ENCODE results near the gene TMEM52B.
"Not testable (repeated sequence)": the region's sequence is repeated elsewhere in the genome, so short reads cannot be mapped to it uniquely, and the experiment has no call there.

The TMEM52B gene

DNA sequence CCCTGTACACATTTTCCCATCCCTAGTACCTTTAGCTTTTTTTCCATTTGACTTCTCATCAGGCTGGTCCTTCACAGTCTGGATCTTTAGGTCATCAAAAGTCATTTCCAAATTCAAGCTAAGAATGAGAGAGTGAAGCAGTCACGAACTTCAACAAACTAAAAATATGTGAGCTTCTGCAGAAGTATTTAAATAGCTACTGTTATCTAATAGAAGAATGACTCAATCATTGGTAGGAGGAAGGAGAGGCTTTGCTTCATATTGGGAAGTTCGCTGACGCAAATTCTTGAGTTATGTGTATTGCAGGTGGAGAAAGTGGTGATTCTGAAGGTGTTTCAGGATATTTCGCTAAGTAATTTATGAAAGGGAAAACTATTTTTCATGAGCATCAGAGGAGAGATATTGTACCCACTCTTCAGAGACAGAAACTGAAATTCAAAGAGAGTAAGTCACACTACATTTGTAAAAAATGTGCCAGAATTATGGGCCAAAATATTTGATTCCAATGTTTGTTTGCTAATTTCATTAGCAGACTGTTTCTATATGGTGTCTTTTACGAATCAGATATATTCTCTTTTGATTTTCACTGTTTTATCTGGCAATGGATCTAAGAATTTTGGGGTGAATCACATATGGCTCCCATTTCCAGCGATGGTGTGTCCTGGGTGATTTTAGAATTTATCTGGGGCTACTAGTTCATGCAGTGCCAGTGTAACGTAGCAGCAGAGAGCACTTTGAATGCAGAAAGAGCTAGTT lies 6.7 kb upstream of the TMEM52B start, which contains the start of gene OLR1:
TSS of gene OLR1 (minus strand) at position 160 of the 756 bp plus-strand sequence. CDS start at position 105, 55 bp downstream.
- DNase-seq = no peak

DNA sequence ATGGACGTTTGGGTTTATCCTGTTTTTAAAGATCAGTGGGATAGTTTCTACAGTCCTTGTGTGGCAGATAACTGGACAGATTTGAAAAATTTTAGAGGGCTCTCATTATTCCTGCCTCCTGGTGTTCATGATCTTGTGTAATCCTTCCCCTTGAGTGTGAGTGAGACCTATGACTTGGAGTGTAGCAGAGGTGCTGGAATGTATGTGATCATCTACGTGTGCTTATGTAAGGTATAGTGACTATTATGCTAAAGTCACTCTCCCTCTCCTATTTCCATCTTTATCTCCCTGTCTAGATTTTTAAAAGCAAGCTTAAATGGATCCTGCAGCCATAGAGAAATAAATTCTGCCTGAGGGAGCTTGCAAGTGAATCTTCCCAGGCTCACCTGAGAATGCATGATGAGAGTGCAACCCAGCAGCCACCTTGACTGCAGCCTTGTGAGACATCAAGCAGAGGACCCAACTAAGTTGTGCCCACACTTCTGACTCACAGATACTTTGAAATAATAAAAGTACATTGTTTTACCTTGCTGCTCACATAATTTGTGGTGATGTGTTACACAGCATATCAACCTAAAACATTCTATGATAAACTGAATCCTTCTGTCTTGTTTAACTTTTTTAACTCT lies 3.7 kb upstream of the TMEM52B start:
- DNase-seq = no peak

GRCh38 chr12:10175846-10176636 lies 2.8 kb upstream of the TMEM52B start:
- DNase-seq = no peak

GRCh38 chr12:10179776-10180181 lies 947 bp downstream of the TMEM52B start:
- no peak for DNase-seq

DNA sequence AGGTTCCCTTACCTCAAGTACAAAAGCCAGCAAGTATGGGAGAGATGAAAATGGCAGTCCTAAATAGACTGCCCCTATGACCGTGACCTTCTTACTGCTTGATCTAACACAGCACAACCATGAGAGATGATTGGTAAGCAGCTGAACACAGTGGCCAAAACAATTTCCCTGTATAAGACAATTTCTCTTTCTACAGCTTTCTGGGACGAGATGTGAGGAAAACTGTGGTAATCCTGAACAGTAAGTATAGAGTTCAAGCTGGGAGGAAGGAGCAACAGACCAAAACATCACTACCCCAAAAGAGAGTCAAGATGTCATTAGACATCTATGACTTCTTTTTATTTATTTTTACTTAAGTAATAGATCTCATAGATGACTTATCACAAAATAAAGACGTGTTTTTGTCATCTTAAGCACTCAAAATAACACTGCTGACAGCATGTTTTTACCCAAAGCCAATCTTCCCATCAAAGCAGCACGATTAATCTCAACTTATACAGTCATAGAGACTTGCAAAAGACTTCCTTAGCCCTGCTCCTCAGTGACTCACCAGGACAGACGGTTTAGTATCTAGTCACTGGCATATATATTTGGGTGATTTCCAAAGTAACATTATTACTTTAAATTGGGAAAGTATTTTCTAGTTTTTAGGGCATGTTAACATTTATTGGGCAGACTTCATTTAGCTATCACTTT lies 3.7 kb downstream of the TMEM52B start:
- no peak for DNase-seq

- DNase-seq = no peak
These were observed 5.5 kb downstream of the TMEM52B start for GRCh38 chr12:10184261-10184843.

DNA sequence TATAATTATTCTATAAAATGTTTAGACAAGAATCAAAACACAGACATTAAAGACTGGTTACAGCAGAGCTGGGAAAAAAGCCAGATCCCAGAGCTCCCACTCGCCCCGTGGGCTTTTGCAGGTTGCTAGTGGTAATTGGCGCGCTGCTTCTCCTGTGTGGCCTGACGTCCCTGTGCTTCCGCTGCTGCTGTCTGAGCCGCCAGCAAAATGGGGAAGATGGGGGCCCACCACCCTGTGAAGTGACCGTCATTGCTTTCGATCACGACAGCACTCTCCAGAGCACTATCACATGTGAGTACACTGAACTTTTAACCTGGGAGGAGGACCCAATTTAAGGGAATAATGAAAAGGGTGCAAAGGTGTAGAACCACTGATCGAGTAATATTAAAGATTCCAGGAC lies 7.5 kb downstream of the TMEM52B start:
- DNase-seq = no peak

DNA sequence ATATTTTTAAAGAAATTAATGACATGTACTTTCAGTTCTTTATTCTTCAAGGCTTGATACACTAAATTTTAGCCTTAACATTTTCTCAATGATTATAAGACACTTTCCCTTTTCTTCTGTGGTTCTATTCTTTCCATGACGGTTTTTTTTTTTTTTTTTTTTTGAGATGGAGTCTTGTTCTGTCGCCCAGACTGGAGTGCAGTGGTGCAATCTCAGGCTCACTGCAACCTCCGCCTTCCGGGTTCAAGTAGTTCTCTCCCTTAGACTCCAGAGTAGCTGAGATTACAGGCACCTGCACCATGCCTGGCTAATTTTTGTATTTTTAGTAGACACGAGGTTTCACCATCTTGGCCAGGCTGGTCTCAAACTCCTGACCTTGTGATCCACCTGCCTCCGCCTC lies 8.1 kb downstream of the TMEM52B start:
- not testable (repeated sequence) for DNase-seq

DNA sequence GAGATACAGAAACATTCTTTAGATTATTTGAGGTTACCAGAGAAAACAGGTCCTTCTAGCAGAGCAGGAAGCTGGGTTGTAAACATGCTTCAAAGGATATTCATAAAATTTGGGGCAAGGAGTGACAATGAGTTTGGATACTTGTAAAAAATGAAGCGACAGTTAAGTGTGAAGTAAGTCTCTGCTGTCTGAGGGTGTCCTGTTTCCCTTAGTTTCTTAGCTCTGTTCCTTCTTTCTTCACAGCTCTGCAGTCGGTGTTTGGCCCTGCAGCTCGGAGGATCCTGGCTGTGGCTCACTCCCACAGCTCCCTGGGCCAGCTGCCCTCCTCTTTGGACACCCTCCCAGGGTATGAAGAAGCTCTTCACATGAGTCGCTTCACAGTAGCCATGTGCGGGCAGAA lies 10.8 kb downstream of the TMEM52B start:
- no peak for DNase-seq

GRCh38 chr12:10190558-10191388 lies 11.9 kb downstream of the TMEM52B start:
- peak; percentile 49 for DNase-seq

GRCh38 chr12:10191865-10192264 lies 13.0 kb downstream of the TMEM52B start:
- DNase-seq = no peak

GRCh38 chr12:10194160-10194670 lies 15.4 kb downstream of the TMEM52B start:
- DNase-seq = no peak

DNA sequence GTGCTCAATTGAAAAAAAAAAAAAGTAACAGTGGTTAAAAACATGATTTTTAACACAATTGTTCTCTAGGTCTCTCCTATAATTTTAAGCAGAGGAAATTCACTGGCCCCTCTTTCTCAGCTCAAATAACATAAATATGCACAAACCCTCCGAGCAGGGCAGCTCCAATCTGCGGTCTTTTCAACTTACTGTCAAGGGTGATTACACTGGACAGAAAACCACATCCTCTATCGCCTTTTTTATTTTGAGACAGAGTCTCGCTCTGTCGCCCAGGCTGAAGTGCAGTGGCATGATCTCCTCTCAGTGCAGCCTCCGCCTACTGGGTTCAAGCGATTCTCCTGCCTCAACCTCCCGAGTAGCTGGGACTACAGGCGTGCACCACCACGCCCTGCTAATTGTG lies 17.4 kb downstream of the TMEM52B start:
- no peak for DNase-seq

GRCh38 chr12:10197879-10198278 lies 19.0 kb downstream of the TMEM52B start:
- DNase-seq = no peak

DNA sequence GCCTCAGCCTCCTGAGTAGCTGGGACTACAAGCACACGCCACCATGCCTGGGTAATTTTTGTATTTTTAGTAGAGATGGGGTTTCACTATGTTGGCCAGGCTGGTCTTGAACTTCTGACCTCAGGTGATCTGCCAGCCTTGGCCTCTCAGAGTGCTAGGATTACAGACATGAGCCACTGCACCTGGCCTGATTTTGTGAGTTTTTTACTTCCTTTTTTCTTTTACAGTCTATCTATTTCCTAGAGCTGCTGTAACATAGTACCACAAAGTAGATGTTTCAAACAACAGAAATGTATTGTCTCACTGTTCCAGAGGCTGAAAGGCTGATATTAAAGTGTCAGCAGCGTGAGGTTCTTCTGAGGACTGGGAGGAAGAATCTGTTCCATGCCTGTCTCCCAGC lies 25.7 kb downstream of the TMEM52B start:
- DNase-seq = not testable (repeated sequence)

DNA sequence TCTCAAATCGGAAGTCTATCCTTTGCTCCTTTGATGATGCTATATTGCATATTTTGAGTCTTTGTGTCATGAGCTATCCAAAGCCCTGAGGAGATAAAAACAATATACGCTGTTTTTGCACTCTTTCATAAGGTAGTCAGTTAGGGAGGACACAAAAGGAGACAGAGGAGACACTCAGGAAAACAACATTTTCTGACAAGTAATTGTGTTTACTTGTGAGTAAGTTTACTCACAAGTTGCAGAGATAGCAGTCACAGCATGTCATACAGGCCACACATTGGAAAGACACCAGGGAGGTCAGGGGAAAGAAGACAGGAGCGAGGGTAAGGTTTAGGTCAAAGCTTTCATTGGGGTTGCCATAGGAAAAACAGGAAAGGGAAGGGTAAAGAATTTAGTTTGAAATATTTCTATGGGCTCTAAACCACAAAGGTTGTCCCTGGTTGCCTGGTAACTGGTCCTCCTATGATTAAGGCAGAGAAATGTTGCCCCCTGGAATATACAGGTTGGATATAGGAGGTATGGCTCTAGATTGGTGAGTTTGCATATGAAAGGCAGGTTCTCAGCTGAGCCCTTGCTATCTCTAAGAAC lies 26.5 kb downstream of the TMEM52B start:
- DNase-seq = no peak

DNA sequence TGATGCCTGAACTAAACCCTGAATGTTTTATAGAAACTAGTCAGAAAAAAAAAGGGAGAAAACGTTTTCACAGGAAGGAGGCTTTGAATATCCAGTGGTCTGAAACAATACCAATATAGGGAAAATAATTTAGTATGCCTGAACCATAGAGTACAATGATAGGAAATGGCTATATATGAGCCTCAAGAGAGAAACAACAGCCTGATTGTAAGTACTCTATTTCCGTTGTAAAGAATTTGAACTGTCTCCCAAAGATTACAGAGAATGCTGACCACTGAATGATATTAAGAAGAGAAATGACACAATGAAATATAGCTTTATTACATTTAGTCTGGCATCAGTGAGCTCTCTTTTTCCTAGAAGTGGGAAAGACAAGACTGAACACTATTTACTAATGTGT lies 28.3 kb downstream of the TMEM52B start:
- DNase-seq = no peak

- DNase-seq = no peak
These were observed 31.4 kb downstream of the TMEM52B start for GRCh38 chr12:10210225-10210624.

DNA sequence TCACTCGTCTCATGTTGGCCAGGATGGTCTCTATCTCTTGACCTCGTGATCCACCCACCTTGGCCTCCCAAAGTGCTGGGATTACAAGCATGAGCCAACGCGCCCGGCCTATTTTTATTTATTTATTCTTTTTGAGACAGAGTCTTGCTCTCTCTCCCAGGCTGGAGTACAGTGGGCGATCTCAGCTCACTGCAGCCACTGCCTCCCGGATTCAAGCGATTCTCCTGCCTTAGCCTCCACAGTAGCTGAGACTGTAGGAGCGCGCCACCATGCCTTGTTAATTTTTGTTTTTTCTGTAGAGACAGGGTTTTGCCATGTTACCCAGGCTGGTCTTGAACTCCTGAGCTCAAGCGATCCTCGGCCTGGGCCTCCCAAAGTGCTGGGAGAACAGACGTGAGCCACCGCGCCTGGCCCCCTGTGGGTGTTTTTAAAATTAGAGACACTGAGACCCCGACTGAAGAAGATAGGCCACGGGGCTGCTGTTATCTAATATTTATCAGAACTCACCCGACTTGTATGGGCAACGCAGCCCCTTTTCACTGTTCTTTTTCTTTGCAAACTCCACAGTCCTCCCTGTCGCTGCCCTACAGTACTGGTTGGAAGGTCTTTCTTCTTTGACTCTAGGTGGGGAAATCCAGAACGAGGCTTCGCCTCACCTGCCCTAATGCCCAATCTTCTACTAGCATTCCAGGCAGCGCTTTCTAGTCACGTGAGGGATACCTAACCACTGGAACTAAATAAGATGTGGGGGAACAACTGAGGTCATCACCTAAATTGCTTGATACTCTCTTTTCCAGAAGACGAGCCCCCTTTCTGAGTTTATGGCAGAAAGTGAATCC lies 32.5 kb downstream of the TMEM52B start:
- no peak for DNase-seq

Data from NCI-H1105 (cell line).